HG02571 (cell line): ENCODE measurements around the gene STRN.
"Not testable (repeated sequence)": the region's sequence is repeated elsewhere in the genome, so short reads cannot be mapped to it uniquely, and the experiment has no call there.

ENCODE experiments used
- ATAC-seq: cut with Tn5 transposase; IDR thresholded peaks from one replicate; pipeline ENCODE4 v1.9.1; 2021; ENCODE audit warnings: mild to moderate bottlenecking, moderate library complexity; ENCODE audit not compliant: unreplicated experiment

Gene STRN

DNA sequence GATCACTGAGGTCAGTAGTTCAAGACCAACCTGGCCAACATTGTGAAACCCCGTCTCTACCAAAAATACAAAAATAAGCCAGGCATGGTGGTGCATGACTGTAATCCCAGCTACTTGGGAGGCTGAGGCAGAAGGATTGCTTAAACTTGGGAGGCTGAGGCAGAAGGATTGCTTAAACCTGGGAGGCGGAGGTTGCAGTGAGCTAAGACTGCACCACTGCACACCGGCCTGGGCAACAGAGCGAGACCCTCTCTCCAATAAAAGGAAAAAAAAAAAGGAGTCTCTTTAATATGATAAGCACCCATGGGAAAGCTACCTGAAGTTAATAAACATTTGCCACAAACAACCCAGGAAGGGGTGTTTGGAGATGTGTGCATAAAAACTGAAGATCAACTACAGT, 2.6 kb downstream of the STRN start:
- ATAC-seq: no peak

DNA sequence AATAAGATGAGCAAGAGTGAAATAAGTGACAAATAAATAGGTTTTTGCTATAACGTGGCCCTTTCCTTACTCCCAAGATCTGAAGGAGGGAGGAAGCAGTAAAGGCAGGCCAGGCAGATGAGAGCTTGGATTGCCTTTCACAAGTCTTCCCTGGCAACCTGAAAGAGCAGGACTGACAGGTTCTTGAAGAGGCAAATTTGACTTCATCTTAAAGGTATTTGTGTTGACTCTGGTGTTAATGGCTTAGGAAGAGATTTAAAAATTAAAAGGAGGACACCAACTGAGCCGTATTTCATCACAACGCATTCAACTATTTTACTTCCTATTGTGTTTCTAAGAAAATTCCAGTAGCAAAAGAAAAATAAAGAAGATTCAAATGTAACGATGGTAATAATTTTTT, 3.2 kb downstream of the STRN start:
- ATAC-seq: no peak

GRCh38 chr2:36960773-36961172, 5.6 kb downstream of the STRN start:
- ATAC-seq: no peak

GRCh38 chr2:36960005-36960675, 6.2 kb downstream of the STRN start:
- ATAC-seq: no peak

- no peak for ATAC-seq
Measured at GRCh38 chr2:36954977-36955607, 11.2 kb downstream of the STRN start.

DNA sequence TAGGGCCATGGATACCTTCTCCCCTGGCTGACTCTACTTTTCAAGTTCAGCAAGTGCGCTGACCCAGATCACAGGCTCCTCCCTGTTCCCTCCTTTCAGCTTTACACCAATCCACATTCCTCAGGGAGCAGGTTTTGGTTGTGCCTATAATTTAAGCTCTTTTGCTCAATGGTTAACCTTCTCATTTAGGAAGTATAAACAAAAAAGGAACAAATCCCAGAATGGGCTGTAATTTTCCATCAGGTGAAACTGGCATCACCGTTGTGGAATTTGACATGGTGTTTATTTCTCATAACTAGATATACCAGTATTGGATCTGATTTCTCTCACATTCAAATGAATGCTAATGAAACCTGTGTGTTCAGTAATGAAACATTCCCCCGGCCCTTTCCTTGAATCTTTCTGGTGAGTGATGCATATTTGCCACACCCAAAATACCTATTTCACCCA, 13.6 kb downstream of the STRN start:
- ATAC-seq: no peak

DNA sequence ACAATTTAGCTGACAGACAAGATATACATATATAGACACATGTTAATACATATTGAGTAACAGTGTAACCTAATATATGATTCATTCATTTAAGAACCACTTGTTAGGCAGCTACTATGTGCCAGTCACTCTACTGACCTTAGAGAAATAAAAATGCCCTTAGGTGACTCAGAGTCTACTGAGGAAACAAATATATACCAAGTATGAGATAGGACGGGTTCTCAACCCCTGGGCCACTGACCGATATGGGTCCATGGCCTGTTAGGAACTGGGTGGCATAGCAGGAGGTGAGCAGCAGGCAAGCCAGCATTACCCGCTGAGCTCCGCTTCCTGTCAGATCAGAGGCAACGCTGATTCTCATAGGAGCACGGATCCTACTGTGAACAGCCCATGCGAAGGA, 14.8 kb downstream of the STRN start:
- no peak for ATAC-seq

DNA sequence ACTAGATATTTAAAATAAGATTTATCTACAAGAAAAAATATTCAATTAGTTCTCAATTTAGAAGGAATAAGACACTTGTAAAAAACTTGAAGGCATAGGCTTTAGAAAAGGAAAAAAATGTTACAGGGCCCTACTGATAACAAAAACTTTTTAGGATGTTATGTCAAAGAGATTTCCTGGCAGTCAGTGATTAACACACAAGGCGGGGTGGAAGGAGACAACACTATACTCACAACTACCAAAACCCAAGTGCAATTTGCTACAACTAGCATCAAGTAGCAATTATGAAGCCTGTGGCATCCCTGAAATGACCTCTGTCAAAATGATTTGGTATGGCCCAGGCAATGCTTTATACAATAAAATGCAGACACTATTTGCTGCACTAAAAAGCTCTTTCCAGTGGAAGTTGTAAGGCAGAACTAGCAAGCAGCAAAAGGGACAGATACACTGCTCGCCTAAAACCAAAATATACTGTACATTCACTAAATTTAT, 15.3 kb downstream of the STRN start:
- ATAC-seq: no peak

DNA sequence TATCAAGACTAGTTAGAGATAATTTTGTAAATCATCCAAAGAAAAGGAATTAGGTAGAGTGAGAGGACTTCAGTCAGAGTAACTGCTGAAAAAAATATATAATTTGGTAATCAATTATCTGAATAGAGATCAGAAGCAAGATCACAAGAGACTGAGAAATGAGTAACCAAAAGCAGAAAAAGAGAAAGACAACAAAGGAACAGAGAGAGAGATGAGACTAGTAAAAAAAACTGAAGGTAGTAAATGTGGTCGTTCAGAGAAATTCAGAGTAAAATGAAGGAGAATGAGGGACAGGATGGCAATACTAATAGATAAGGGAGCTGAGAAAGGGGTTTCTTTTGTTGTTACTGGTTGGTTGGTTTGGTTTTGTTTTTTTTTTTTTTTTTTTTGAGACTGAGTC, 16.5 kb downstream of the STRN start:
- no peak for ATAC-seq

DNA sequence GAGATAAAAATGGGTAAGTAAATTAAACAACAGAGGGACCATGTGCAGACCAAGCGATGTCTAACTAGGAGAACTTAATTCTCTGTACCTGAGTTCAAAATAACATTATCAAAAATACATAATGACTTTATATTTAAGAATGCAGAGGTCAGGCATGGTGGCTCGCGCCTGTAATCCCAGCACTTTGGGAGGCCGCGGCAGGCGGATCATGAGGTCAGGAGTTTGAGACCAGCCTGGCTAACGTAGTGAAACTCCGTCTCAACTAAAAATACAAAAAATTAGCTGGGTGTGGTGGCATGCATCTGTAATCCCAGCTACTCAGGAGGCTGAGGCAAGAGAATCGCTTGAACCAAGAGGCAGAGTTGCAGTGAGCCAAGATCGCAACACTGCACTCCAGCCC, 21.1 kb downstream of the STRN start:
- not testable (repeated sequence) for ATAC-seq

GRCh38 chr2:36941867-36942266, 24.5 kb downstream of the STRN start:
- ATAC-seq: no peak

DNA sequence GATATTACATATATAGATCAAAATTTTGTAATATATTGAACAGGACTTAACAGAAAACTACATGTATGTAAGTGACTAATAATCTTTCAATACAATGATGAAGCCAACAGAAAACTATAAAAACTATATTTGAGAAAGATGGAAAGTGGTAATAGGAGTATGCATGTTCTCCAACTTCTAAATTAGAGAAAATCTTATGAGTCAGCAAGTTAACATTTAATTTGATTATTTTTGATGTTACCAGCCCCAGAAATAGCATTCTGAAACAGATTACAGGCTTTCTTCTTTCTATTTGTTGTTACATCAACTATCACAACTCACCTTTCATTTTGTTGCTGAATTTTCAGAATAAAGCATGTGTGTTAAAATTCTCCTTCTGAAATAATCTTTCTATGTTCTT, 29.8 kb downstream of the STRN start:
- not testable (repeated sequence) for ATAC-seq

GRCh38 chr2:36931688-36932087, 34.6 kb downstream of the STRN start:
- not testable (repeated sequence) for ATAC-seq

- not testable (repeated sequence) for ATAC-seq
Measured at GRCh38 chr2:36930787-36931410, 35.4 kb downstream of the STRN start.

- ATAC-seq: not testable (repeated sequence)
Measured at GRCh38 chr2:36926175-36927132, 39.9 kb downstream of the STRN start.

DNA sequence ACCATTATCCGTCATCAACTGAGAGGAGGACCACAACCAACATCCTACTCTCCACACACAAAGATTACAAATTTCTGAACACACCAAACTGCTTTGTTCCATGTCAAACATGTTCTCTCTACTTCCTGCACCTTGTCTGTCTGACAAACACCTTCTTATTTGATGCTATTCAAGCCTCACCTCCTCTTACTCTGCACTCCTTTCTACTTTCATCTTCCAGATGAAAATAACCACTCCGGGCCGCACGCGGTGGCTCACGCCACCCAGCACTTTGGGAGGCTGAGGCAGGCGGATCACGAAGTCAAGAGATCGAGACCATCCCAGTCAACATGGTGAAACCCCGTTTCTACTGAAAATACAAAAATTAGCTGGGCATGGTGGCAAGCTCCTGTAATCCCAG, 43.7 kb downstream of the STRN start:
- not testable (repeated sequence) for ATAC-seq

- no peak for ATAC-seq
Measured at GRCh38 chr2:36921984-36922383, 44.4 kb downstream of the STRN start.

DNA sequence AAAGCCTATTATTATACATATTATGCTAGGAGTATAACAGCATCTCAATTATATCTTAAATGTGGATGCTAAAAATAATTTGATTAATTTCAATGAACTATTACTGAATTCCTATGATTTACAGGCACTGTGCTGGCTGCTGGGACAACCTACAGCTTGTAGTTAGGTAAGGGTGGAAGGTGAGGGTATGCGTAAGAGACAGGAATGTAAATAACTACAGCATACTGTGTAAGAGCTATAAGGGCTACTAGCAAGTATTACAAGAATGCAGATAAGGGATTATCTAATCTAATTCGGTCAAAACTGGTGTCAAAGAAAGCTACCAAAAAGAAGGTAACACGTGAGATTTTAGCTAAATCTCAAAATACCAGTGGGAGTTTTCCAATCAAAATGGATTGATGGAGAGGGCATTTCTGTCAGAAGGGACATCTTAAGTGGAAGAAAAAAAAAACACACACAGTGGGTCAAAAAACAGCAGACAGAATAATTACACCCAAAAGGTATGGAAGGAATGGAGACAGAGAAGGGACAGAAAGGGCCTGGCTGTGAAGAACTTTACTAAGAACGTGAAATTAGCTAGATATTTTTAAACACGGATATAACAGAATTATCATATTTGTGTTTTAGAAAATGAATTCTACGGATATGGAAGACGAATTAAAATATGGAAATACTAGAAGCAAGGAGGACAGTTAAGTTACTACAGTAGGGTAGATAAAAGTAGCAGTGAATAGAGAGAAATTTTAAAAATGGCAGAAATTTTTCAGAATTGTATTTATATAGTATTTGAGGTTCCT, 47.1 kb downstream of the STRN start:
- ATAC-seq: no peak

DNA sequence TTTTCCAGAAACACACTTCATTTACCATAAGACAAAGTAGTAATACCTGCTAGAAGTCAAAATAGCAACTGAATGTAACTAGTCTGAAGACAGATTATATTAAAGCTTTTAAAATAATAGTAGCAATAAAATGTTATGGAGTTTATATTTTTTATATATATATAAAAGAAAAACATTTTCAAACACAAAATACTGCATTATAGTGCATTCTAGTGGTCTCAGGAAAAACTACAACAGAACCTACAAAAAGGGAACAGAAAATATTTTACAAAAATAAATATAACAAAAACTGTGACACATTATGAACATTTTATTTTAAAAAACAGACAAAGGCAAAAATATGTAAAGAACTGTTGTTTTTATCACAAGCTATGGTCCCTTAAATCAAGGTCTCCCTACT, 48.0 kb downstream of the STRN start:
- no peak for ATAC-seq

- no peak for ATAC-seq
Measured at GRCh38 chr2:36915627-36916026, 50.7 kb downstream of the STRN start.
